Stimulated activated CD4-positive, alpha-beta T cell treated with anti-CD3 and anti-CD28 coated beads, Interleukin-1b, Interleukin-23, amount 100 ng/mL, for 4 hours (primary cell): ENCODE results near the gene EREG.

ENCODE experiments used
- DNase-seq, 2 donors: peaks; one replicate each; pipeline ENCODE4 v3.0.0-alpha.2; 2020; ENCODE audit warnings: low read depth in 2 of 2

Gene EREG

GRCh38 chr4:74426101-74426500, 61.2 kb downstream of the EREG start:
- DNase-seq = no peak

DNA sequence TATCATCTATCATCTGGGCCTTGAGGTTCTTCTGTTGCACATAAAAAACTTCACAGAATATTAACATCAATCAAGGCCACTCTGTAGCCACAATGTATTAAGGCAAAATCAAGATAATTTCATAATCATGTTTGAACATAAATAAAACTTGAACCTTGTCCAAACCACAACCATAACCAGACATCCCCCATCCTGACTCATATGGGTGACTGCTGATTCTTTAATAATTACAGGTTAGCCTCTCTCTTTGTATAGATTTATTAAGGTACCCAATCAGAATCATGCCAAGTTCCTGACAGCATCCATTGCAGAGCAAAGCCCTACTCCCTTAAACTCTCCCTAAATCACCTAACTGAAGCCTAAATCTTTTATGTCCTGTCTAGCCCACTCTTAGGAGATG, 63.3 kb downstream of the EREG start:
- no peak for DNase-seq

- no peak for DNase-seq
Measured at GRCh38 chr4:74431113-74431826, 66.3 kb downstream of the EREG start.

DNA sequence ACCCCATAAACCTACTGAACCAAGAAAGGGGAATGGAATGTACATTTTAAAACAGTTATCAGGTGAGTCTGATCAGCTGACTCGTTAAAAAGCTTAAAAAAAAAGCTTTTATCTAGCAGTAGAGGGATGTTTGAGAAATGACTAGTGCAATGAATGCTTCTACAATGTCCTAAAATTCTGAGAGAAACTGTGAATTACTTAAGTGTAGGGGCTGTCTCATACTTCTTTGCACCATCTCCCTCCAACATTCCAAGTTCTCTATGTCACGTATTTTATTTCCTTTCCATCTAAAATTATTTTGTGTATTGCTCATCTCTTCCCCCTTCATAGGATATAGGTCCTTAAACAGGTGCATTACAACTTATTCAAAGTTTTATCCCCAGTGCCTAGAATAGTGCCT, 68.1 kb downstream of the EREG start:
- no peak for DNase-seq

GRCh38 chr4:74433541-74434172, 68.7 kb downstream of the EREG start:
- no peak for DNase-seq

- DNase-seq = no peak
Measured at GRCh38 chr4:74435296-74435695, 70.4 kb downstream of the EREG start.

DNA sequence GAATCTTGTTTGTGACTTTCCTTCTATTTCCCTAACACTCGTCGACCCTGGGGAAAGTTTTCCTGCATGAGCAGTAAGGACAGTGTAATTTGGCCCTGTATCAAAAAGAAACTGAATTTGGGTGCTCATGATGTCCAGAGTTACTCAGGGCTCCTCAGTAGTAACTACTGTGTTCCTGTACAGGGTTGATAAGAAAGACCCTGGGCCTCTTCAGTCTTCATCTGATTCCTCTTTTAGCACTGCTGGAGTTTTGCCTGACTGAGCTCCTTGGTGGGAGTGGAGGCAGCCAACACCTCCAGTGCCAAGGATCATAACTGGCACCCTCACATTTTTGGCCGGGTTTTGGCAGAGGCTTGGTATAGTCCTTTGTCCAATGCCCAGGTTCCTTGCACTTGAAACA, 72.9 kb downstream of the EREG start:
- DNase-seq = no peak
